ENCODE data around the gene DRC7.
"Not testable (repeated sequence)": the region's sequence is repeated elsewhere in the genome, so short reads cannot be mapped to it uniquely, and the experiment has no call there.

The DRC7 gene

DNA sequence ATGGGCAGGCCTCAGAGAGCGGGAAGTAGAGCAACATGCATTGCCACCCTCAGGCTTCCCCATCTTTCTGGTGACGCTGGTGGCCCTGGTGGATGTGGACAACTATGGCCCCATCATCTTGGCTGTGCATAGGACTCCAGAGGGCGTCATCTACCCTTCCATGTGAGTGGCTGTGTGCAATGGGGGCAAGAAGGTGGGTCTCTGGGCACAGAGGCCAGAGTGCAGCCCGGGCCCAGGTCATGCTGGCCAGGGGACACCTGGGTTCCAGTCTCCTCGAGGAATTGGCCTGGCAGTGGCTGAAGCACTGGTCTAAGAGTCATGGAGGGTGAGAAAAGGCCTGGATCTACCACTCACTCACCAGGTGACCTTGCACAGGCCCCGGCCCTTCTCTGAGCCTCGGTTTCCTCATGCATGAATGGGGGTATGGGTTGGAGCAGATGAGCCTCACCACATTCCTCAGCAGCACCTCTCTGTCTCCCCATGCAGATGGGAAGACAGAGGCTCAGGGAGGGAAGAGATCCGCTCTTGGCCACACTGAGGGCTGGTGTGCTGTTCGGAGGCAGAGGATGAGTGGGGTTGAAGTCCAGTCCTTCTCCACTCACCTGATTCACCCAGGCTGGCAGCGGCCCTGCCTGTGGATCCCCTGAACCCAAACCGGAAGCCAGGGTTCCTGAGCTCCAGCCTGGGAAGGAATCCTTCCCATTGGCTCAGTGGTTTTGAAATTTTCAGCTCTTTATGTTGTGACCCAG is 33.7 kb upstream of the DRC7 start:
- DNase-seq = no peak

DNA sequence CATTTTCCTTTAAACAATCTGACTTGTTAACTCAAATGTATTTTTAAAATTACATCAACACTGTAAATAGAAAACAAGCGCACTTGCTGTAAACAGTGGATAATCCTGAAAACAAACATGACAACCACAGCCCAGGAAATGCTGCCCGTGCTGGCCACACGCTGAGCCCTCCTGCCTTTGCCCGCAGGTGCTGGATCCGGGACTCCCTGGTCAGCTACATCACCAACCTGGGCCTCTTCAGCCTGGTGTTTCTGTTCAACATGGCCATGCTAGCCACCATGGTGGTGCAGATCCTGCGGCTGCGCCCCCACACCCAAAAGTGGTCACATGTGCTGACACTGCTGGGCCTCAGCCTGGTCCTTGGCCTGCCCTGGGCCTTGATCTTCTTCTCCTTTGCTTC is 33.1 kb upstream of the DRC7 start:
- no peak for DNase-seq

DNA sequence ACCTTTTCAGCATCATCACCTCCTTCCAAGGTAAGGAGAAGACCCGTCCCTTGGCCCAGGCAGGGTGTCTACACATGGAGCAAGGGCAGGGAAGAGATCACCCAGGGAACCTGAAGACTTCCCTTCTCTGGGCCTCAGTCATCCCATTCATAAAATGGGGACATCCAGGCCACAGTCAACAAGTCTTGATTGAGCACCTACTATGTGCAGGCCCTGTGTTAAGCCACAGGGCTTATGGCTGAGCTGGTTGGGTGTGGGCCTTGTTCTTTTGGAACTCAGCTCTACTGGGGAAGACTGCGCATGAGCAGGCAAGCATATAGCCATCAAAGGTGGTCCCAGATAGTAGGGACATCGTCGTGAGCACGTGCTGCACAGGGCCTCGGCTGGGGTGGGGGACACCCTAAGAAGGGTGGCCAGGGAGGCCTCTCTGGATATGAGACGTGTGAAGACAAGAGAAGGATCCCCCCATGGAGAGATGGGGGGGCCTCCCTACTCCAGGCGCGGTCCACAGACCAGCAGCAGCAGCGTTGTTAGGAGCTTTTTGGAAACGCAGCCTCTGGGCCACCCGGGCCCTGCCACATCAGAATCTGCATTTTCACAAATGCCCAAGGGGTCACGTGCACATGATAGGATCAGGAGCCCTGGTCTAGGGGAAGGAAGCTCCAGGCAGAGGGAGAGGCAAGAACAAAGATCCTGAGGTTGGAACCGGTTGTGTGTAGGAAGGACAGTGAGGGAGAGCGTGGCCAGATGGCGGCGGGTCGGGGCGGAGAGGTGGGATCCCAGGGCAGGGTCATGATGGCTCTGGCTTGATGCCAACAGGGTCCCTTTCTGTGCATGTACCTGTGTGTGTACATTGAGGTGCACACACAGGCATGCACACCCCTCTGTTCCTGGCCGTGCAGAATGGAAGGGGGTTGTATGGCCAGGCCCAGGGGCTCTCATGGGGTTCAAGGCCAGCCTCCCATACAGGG is 32.4 kb upstream of the DRC7 start:
- DNase-seq = no peak

DNA sequence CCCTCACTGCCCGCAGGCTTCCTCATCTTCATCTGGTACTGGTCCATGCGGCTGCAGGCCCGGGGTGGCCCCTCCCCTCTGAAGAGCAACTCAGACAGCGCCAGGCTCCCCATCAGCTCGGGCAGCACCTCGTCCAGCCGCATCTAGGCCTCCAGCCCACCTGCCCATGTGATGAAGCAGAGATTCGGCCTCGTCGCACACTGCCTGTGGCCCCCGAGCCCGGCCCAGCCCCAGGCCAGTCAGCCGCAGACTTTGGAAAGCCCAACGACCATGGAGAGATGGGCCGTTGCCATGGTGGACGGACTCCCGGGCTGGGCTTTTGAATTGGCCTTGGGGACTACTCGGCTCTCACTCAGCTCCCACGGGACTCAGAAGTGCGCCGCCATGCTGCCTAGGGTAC is 31.2 kb upstream of the DRC7 start:
- no peak for DNase-seq

DNA sequence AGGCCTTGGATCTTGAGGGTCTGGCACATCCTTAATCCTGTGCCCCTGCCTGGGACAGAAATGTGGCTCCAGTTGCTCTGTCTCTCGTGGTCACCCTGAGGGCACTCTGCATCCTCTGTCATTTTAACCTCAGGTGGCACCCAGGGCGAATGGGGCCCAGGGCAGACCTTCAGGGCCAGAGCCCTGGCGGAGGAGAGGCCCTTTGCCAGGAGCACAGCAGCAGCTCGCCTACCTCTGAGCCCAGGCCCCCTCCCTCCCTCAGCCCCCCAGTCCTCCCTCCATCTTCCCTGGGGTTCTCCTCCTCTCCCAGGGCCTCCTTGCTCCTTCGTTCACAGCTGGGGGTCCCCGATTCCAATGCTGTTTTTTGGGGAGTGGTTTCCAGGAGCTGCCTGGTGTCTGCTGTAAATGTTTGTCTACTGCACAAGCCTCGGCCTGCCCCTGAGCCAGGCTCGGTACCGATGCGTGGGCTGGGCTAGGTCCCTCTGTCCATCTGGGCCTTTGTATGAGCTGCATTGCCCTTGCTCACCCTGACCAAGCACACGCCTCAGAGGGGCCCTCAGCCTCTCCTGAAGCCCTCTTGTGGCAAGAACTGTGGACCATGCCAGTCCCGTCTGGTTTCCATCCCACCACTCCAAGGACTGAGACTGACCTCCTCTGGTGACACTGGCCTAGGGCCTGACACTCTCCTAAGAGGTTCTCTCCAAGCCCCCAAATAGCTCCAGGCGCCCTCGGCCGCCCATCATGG is 30.5 kb upstream of the DRC7 start:
- DNase-seq = no peak

DNA sequence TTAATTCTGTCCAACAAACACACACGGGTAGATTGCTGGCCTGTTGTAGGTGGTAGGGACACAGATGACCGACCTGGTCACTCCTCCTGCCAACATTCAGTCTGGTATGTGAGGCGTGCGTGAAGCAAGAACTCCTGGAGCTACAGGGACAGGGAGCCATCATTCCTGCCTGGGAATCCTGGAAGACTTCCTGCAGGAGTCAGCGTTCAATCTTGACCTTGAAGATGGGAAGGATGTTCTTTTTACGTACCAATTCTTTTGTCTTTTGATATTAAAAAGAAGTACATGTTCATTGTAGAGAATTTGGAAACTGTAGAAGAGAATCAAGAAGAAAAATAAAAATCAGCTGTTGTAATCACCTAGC is 30.0 kb upstream of the DRC7 start:
- no peak for DNase-seq

DNA sequence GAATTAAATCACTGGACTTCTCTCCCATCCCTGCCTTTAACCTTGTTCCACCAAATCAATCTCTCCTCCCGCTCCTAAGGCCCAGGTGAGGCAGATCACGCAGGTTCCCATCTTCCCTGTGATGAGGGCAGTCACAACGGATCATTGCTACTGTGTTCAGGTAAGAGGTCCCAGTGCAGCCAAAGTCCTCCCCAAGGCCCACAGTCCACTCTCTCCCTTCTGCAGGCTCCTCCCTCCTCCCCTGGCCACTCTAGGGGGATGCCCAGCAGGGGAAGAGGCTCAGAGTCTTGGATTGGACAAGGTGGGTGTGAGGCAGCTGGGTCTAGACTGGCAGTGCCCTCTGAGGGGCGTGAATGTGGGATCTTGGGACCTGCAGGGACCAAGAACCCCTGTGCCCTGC is 29.1 kb upstream of the DRC7 start:
- no peak for DNase-seq

DNA sequence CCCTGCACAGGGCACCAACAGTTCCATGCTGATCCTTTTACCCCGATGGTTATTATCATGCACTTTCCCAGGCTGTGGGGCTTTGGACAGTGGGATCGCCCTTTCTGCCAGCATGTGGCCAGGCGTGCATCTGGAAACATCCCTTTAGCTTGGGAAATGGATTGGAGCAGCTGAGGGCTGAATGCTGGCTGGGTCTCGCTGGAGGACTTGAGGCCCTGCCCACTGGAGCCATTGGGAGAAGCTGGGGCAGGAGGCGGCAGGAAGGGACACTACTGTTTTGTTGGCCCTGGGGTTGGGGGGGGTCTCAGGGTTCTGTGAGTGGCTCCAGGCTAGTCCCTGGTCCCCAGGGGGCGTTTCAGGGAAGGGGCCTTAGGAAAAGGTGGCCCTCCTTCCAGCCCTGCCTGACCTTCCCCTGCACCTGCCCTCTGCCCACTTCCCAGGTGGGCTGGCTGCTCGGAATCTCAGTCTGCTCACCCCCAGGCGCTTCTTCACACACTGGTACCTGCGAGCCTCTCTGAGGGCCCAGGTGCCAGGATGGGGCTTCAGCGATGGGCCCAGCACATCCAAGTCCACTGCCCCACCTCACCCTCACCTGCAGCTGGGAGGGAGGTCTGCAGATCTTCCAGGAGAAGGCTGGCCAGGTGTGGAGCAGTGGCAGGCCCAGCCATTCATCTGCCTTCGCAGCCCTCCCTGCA is 28.1 kb upstream of the DRC7 start:
- DNase-seq = no peak

DNA sequence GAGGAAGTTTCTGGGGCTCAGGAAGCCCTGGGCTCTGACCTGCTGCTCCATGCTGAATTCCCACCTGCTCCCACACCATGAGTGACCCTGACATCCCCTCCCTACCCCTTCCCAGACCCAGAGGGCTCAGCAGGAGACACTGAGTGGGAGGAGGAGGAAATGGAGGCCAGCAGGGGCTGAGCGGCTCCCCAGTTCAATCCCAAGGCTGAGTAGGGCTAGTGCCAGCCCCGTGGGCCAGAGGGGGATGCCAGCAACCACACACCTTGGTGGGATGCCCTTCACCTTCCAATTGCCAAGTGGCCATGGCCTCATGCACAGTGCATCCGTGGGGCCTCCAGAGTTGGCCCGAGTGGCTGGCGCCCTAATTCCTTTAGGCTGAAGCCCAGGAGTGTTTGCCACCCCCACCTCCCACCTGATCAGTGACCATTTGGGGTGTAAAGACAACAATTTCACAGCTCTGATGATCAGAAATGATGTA is 27.5 kb upstream of the DRC7 start:
- no peak for DNase-seq

DNA sequence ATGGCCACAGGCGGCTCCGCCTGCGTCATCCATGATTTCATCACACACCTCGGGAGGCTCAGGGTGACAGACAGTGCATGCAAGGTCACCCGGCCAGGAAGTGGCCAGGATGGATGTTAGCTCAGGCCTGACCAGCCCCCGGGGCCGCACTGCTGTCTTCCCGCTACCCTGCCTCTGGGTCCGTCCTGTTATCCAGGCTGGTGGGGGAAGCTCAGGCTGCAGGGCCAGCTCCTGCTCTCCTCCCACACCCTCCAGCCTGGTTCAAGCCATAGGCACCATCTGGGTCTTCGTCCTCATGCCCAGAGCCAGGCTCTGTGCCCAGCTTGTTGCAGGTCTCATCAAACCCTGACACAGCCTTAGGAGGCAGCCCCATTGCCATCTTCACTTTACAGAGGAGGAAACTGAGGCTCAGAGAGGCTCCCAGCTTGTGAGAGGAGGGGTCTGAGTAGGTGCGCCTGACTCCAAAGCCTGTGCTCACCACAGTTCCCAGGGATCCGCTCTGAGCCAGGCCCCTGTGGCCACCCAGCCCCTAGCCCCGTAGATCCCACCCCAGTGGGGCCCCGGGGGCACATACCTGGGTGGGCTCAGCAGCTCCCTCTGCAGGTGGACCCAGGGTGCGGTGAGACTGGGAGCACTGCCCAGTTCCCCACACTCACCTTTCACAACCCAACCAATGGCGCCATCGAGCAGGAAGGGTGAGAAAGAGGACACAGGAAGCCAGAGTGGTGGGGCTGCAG is 26.9 kb upstream of the DRC7 start:
- no peak for DNase-seq

DNA sequence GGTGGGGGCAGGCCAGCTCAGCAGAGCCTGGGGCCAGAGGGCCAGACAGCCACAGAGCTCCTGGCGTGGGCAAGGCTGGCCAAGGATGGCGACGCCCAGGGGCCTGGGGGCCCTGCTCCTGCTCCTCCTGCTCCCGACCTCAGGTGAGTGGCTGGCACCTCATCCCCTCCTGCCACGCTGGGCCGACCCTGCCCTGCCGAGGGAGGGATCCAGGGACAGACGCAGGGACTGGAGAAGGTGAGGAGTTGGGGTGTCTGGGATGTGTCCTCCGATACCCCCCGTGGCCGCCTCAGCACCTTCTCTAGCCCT is 26.4 kb upstream of the DRC7 start, which contains the start of gene ADGRG3:
Gene ADGRG3 (plus strand): TSS at position 44 of the 309 bp plus-strand sequence. CDS start 42 bp downstream, at position 86.
- DNase-seq = no peak

DNA sequence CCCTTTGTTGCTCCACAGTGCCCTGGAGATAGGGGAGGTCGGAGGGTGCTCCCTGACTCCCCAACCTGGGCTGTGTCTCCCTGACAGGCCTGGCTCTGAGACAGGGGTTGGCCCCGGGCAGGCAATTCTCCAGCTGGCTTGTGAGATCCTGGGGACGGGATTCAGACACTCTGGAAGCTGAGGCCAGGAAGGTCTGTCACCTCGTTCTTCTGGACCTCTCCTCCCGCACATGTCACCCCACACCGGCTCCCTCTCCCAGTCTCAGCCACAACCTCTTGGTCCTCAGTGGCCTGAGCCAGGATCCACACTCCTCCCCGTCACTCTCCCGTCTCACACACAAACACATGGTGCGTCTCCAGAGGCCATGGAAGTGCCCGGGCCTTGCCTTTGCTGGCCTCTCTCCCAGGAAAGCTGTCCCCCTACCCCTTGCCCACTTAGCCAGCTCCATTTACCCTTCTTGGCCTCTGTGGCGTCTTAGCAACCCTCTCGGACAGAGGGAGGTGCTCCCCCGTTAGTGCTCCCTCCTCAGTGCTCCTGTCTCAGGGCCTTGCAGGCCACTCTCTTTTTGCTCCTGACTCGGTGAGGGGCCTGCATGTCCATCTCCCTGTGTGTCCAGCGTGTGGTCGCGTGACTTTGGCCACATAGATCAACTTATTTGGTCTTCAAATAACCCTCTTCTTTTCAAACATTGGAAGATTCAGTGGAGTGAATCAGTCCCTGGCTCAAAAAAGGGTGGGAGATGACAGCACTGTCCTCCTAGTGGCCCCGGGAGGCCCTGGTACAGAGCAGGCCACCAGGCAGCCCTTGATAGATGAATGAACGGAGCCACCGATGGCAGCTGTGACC is 25.8 kb upstream of the DRC7 start:
- DNase-seq = no peak

DNA sequence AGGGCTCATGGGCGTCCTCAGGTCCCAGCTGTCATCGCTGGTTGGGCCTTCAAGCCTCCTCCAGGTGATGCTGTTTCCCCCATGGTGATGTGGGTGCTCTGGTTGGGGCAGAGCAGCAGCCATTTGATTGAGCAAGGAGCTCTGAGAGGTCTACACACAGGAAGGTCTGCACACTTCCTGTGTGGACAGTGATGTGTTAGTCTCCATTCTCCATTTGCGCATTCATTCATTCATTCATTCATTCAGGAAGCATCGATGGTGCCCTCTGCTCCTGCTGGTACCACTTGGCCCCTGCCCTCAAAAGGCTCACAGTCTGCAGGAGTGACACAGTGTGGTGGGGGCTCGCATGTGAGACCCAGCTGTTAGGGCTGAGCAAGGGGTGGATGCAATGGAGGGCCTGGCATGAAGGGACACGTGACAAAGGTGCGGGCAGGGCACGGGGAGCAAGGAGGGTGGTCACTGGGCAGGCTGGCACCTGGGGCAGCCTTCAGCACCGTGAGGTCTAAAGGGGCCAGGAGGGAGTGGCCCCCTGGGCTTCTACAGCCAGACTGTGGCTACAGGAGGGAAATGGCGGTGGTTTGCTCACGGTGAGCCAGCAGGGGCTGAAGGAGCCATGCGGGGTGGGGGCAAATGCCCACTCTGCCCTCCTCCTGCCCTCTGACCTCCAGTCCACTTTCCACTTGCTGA is 25.0 kb upstream of the DRC7 start:
- DNase-seq = no peak

DNA sequence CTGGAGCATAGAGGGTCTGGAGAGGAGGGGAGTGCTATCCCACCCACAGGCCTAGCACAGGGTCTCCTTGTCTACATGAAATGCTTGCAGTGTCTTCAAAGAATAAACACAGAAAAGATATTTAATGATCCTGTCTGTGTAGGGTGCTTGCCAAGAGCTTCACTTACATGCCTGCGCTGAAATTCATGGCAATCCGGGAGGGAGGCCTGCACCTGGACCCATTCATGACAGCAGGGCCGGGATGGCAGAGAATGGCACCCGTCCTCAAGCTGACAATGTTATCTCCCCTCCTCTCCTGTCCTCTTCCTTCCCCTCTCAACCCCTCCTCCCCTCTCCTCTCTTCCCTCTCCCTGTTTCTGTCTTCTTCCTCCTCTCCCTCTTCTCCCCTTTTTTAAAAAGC is 24.4 kb upstream of the DRC7 start:
- DNase-seq = no peak

DNA sequence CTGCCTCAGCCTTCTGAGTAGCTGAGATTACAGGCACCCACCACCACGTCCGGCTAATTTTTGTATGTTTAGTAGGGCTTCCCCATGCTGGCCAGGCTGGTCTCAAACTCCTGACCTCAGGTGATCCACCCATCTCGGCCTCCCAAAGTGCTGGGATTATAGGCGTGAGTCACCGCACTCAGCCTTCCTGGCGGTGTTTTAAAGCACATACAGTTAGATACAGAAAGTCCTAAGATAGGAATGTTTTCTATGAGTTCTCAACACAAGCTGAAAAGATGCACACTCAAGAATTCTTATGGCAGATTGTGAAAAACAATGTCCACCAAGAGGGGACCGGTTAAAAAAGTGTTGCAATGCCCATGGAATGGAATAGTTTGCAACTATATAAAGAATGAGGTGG is 23.2 kb upstream of the DRC7 start:
- not testable (repeated sequence) for DNase-seq

DNA sequence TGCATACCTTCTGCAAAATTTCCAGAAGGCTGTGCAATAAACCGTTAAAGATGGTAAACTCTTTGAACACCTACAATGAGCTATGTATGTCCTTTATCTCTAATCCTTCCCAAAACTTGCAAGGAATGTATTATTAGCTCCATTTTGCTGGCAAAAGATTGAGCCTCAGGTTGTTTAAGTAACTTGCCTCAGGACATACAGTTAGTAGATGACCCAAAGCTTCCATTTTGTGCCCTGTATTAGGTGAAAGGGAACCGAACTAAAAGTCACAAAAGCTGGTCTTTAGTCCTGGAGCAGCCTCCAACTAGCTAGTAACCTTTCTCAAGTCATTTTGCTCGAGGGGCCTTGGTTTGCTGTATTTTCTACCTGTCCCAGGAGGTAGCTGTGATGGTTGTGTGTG is 22.2 kb upstream of the DRC7 start:
- DNase-seq = no peak

DNA sequence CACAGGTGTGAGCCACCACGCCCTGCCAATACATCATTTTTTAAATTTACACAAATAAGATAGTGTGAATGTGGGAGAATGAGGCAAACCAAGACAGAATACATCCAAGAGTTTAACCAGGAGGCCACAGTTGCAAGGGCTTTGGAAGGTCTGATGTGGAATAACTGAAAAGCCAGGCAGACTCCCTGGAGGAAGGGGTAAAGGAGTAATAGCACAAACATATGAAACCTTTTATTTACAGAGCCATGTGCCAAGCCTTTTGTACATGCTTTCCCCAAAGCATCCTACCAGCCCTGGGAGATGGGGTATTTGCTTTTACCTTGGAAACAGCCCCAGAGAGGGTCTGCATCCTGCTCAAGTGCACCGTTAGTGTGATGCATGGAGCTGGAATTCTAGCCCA is 21.8 kb upstream of the DRC7 start:
- no peak for DNase-seq

DNA sequence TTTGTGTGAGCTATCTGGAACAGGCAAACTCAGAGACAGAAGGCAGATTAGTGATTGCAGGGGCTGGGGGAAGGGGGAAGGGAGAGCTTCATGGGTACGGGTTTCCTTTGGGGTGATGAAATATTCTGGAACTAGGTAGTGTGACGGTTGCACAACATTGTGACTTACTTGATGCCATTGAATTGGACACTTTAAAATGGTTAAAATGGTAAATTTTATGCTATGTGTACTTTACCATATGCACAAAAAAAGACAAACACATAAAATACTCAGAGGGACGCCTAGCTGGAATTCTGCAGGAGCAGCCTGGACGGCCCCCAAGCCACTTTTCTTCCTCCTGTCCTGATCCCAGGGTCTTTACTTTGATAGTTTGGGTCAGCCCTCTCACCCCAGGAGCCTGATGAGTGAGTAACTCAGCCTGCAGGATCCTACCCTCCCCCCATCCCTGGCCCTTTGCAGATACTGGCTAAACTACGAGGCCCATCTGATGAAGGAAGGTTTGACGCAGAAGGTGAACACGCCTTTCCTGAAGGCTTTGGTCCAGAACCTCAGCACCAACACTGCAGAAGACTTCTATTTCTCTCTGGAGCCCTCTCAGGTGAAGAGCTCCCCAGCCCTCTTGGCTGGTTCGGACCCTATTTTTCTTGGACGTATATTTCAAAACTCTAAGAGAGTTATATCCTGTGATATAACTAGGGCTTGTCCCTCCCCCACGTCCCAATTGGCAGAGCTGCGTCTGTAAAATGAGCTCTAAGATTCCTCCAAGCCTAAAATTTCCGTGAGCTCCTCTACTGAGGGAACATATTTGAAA is 18.7 kb upstream of the DRC7 start:
- no peak for DNase-seq

DNA sequence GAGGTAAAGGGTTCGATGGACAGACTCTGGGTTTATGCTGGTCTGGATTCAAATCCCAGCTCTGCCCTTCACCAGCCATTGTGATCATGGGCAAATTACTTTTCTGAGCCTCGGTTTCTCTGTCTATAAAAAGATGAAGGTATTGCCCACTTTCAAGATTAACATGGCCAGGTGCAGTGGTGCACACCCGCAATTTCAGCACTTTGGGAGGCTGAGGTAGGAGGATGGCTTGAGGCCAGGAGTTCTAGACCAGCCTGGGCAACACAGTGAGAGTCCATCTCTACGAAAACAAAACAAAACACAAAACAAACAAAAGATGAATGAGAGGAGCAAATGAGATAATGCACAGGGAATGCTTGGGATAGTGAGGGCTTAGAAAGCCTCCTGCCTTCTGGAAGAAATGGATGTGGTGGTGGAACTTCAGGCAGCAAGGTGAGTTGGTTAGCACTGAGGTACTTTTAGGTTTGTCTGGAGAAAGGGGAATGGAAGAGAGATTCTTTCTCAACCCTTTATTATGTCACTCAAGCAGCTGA is 18.0 kb upstream of the DRC7 start:
- no peak for DNase-seq
